Tibial nerve (tissue), 4 donors: ENCODE results near the gene PTPRK.

Experiments used
- EP300 ChIP-seq, 2 donors: sonication (generic); formaldehyde crosslinking; IDR thresholded peaks; one replicate each; pipeline ENCODE4 v1.6.1; 2017; ENCODE audit warnings: antibody characterized with exemption in 2 of 2, mild to moderate bottlenecking in 1 of 2
- POLR2A ChIP-seq, 2 donors: fragments of 450-650 bp; IDR thresholded peaks; one replicate each; pipeline ENCODE4 v1.6.1; 2017; ENCODE audit warnings: antibody characterized with exemption in 2 of 2, mild to moderate bottlenecking in 2 of 2, moderate library complexity in 2 of 2
- TF ChIP-seq, protein P1 (sequence below), 5 experiments: fragments of 200-600 bp in 3 of 5; fragments of 450-650 bp in 2 of 5; sonication (generic) in 3 of 5; IDR thresholded peaks; one replicate each; pipeline ENCODE4 v1.5.1; 2016 to 2019; ENCODE audit warnings: antibody characterized with exemption in 5 of 5, mild to moderate bottlenecking in 3 of 5, moderate library complexity in 2 of 5

DNA sequence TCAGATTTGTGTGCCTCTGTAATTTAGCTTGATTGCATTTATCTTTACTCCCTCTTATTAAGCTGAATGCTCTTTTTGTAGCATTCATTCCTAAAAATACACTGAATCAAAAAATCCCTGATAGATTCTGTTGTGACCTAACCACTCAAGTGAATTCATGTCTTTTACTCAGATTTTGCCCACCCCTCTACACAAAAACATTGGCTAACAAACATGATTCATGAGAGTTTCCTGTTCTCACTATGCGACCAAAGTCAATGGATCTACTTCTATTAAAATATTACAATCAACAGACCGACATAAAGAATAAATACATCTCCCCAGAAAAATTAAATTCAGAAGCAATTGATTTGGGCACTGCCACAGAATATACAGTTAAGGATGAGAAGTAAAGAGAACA is 520.0 kb downstream of the PTPRK start:
- TF ChIP-seq, protein P1, sequence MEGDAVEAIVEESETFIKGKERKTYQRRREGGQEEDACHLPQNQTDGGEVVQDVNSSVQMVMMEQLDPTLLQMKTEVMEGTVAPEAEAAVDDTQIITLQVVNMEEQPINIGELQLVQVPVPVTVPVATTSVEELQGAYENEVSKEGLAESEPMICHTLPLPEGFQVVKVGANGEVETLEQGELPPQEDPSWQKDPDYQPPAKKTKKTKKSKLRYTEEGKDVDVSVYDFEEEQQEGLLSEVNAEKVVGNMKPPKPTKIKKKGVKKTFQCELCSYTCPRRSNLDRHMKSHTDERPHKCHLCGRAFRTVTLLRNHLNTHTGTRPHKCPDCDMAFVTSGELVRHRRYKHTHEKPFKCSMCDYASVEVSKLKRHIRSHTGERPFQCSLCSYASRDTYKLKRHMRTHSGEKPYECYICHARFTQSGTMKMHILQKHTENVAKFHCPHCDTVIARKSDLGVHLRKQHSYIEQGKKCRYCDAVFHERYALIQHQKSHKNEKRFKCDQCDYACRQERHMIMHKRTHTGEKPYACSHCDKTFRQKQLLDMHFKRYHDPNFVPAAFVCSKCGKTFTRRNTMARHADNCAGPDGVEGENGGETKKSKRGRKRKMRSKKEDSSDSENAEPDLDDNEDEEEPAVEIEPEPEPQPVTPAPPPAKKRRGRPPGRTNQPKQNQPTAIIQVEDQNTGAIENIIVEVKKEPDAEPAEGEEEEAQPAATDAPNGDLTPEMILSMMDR (IDR thresholded peaks at IDR 0.05): no peak
- TF ChIP-seq POLR2A (IDR thresholded peaks at IDR 0.05) (no peak), EP300 (IDR thresholded peaks at IDR 0.05) (no peak)
